GM12891 (cell line): Measurements from ENCODE around the gene GJA5. TPM values are rescaled to one million over a fixed set of nuclear protein-coding genes. Genes with fewer than 3 reads are reported as not detected.

Experiments used
- DNase-seq: peaks from one replicate; pipeline ENCODE4 v3.0.0; 2011; ENCODE audit warnings: low spot score; ENCODE audit not compliant: insufficient read length
- FAIRE-seq: peaks from 2 replicates; lab custom pipeline; 2011; peaks lifted over from hg19 to GRCh38; lab: Jason Lieb, UNC
- PAX5 ChIP-seq: IDR thresholded peaks from 2 replicates; pipeline ENCODE4 v1.6.1; 2011; ENCODE audit warnings: low read length, moderate library complexity, mild to moderate bottlenecking; ENCODE audit not compliant: insufficient read depth, severe bottlenecking
- POLR2A ChIP-seq: IDR thresholded peaks from 2 replicates; pipeline ENCODE4 v1.6.1; 2011; ENCODE audit warnings: low read depth, low read length, control low read depth
- POLR2AphosphoS5 ChIP-seq: IDR thresholded peaks from 2 replicates; pipeline ENCODE4 v1.6.1; 2011; ENCODE audit warnings: low read depth, low read length, control low read depth
- POU2F2 ChIP-seq: IDR thresholded peaks from 2 replicates; pipeline ENCODE4 v1.6.1; 2011; ENCODE audit warnings: low read depth, mild to moderate bottlenecking, control low read depth, low read length, moderate library complexity
- SPI1 ChIP-seq: IDR thresholded peaks from 2 replicates; pipeline ENCODE4 v1.6.1; 2011; ENCODE audit warnings: low read depth, low read length, control low read depth
- TAF1 ChIP-seq: IDR thresholded peaks from 2 replicates; pipeline ENCODE4 v1.6.1; 2011; ENCODE audit warnings: low read depth, low read length, control low read depth
- polyA plus RNA-seq: library from polyadenylated mRNA; unstranded; fragments of >200 nt; gene quantifications from one replicate; pipeline ENCODE4 v1.2.1, GENCODE V29; 2012; ENCODE audit warnings: low read depth, missing spikeins, inconsistent platforms; ENCODE audit not compliant: missing spikeins

GJA5 gene
- not detected for polyA plus RNA-seq

GRCh38 chr1:147760481-147761260 lies at the start of gene GJA5:
Gene GJA5, minus strand, starts transcription at chr1:147760602. Its CDS starts 1,364 bp downstream, at chr1:147759238.
- FAIRE-seq, result no peak
- TF ChIP-seq POU2F2 (no peak), PAX5 (no peak), POLR2AphosphoS5 (no peak), POLR2A (no peak), TAF1 (no peak), SPI1 (no peak)
- no peak for DNase-seq

GRCh38 chr1:147809236-147809635 lies 48.8 kb upstream of the GJA5 start:
- FAIRE-seq (no peak), DNase-seq (no peak)
- TF ChIP-seq TAF1 (no peak), POLR2A (no peak), SPI1 (no peak), POU2F2 (no peak), PAX5 (no peak), POLR2AphosphoS5 (no peak)

GRCh38 chr1:147808025-147808424 lies 47.6 kb upstream of the GJA5 start:
- FAIRE-seq (no peak), DNase-seq (no peak)
- TF ChIP-seq TAF1 (no peak), SPI1 (no peak), PAX5 (no peak), POU2F2 (no peak), POLR2AphosphoS5 (no peak), POLR2A (no peak)

- no peak for DNase-seq
- FAIRE-seq, result no peak
- TF ChIP-seq SPI1 (no peak), TAF1 (no peak), POLR2AphosphoS5 (no peak), POU2F2 (no peak), PAX5 (no peak), POLR2A (no peak)
Observed at GRCh38 chr1:147807405-147807804, 47.0 kb upstream of the GJA5 start.

GRCh38 chr1:147804942-147805723 lies 44.7 kb upstream of the GJA5 start:
- FAIRE-seq, result no peak

GRCh38 chr1:147800804-147801203 lies 40.4 kb upstream of the GJA5 start:
- DNase-seq (no peak), FAIRE-seq (no peak)
- no peak for TF ChIP-seq POLR2A
- TF ChIP-seq PAX5, result no peak
- no peak for TF ChIP-seq POU2F2
- TF ChIP-seq POLR2AphosphoS5, result no peak
- TF ChIP-seq SPI1, result no peak
- no peak for TF ChIP-seq TAF1

More at GRCh38 chr1:147804942-147805723, 44.7 kb upstream of the GJA5 start:
- no peak for DNase-seq
- TF ChIP-seq POU2F2 (no peak), TAF1 (no peak), SPI1 (no peak), POLR2A (no peak), POLR2AphosphoS5 (no peak)

GRCh38 chr1:147798731-147799130 lies 38.3 kb upstream of the GJA5 start:
- FAIRE-seq (no peak), DNase-seq (no peak)
- TF ChIP-seq SPI1 (no peak), POLR2AphosphoS5 (no peak), POU2F2 (no peak), TAF1 (no peak), POLR2A (no peak), PAX5 (no peak)

GRCh38 chr1:147794570-147794969 lies 34.2 kb upstream of the GJA5 start:
- FAIRE-seq (no peak), DNase-seq (no peak)
- TF ChIP-seq POU2F2 (no peak), PAX5 (no peak), POLR2AphosphoS5 (no peak), SPI1 (no peak), POLR2A (no peak)

- DNase-seq (no peak), FAIRE-seq (no peak)
- no peak for TF ChIP-seq POLR2A
- TF ChIP-seq TAF1, result no peak
- TF ChIP-seq POLR2AphosphoS5, result no peak
- TF ChIP-seq SPI1, result no peak
- TF ChIP-seq PAX5, result no peak
- no peak for TF ChIP-seq POU2F2
Observed at GRCh38 chr1:147791876-147792275, 31.5 kb upstream of the GJA5 start.

- FAIRE-seq (no peak), DNase-seq (no peak)
- no peak for TF ChIP-seq TAF1
- no peak for TF ChIP-seq SPI1
- no peak for TF ChIP-seq POU2F2
Observed at GRCh38 chr1:147787765-147788164, 27.4 kb upstream of the GJA5 start.
